GM21381 (cell line): Measurements from ENCODE around the gene GLP1R.

ENCODE experiments used
- ATAC-seq: cut with Tn5 transposase; IDR thresholded peaks from one replicate; pipeline ENCODE4 v1.9.1; 2021; ENCODE audit warnings: mild to moderate bottlenecking, moderate library complexity; ENCODE audit not compliant: unreplicated experiment

GLP1R gene

DNA sequence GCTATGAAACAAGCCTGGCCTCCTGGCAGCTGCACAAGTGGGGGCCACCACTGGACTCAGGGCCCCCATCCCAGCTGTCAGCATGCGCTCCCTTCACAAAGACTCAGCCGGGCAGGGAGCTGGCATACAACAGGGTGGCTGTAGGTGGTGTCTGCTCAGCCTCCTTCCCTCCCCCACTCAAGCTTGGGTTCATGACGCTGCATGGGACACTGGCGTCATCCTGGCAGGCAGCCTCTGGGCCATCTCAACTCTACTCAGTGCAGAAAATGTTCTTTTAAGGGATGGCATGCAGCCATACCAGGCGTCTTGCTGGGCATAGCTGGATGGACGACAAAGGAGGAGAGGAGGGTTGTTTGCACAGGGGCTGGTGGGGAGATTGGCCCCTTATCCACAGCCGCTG lies 35.9 kb downstream of the GLP1R start:
- no peak for ATAC-seq

DNA sequence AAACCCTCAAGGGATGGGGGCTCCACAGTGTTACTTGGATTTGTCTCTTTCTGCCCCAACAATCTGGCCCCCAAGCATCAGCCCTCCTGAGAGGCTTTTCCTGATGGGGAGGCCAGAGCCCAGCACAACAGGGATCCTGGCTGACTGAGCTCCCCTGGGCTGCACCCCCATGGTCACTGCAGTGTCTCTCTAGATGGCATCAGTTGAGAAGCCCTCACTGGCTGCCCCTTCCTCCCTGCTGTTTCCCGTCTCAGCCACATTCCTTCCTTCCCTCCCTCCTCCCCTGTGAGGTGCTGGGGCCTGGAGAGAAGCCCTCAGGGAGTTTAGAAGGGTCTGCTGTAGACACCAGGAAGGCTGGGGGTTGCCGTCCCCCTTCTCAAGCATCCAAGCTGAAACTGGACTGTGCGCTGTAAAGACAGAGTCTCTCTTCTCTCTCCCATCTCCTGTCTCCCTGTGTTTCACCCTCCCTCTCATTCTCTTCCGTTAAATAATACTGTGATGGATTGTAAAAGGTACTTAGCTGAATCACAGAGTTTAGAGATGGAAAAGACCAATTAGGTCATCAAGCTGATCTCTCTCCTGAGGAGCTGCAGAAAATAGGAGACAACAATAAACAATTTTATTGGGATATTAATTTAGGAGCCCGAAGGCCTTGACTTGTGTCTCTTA lies 36.7 kb downstream of the GLP1R start:
- ATAC-seq, result no peak

DNA sequence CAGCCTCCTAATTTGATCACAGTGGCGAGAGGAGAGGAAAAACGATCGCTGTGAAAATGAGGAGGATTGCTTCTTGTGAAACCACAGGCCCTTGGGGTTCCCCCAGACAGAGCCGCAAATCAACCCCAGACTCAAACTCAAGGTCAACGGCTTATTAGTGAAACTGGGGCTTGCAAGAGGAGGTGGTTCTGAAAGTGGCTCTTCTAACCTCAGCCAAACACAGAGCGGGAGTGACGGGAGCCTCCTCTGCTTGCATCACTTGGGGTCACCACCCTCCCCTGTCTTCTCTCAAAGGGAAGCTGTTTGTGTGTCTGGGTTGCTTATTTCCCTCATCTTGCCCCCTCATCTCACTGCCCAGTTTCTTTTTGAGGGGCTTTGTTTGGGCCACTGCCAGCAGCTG lies 37.7 kb downstream of the GLP1R start:
- peak; percentile 78 for ATAC-seq

DNA sequence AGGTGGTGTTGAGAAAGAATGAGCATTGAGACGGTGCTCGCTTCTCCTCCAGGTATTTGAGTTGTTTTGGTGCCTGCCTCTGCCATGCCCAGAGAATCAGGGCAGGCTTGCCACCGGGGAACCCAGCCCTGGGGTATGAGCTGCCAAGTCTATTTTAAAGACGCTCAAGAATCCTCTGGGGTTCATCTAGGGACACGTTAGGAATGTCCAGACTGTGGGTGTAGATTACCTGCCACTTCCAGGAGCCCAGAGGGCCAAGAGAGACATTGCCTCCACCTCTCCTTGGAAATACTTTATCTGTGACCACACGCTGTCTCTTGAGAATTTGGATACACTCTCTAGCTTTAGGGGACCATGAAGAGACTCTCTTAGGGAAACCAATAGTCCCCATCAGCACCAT lies 38.1 kb downstream of the GLP1R start:
- ATAC-seq, result no peak

DNA sequence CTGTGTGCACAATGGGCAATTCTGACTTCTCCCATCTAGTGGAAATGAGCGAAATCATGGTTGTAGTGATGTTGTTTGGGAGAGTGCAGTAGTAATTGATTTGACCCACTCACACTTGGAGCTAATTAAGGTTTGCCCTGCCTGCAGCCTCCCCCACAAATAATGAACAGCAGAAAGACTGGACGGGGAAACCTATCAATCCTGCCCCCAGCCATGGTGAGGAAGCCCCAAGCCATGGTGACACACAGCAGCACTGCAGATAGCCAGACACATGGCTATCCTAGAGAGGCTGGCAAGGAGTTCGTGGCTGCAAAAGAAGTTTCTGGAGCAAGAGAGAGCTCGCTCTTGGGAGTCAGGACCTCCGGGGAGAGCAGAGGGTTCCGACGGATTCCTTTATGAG lies 38.6 kb downstream of the GLP1R start:
- no peak for ATAC-seq

DNA sequence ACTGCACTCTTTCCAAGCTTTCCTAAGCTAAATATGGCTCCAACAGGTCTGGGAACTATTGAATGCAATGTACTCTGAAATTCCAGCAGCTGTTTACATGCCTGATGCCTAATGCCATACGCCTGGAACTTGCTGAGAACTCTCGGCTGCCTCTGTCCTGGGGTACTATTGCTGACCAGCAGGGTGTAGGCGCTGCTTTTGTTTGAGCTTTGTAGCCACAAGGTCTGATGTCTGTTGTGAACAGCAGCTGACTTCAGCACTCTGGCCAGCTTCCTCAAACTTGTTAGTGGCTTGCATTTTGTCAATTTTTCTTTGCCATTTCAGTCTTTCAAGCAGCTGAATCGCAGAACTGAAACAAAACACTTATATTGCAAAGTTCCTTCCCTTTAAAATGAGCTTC lies 39.8 kb downstream of the GLP1R start:
- ATAC-seq, result no peak

DNA sequence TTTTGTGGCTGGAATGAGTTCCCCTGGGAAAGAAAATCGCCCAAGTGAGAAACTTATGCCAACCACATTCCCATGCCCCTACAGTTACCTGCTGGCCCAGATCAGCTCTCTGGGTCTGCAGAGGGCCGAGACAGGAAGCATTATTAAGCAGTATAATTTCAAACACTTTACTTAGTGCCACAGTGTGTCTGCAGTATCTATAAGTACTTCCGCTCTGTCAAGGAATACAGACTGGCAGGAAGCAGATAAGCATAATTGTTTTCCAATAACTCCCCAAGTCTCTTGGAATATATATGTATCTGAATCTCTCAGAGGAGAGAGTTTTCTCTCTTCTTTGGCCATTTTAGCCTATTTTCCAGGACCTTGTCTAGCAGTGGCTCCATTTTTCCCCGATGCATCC lies 41.5 kb downstream of the GLP1R start:
- ATAC-seq, result no peak

DNA sequence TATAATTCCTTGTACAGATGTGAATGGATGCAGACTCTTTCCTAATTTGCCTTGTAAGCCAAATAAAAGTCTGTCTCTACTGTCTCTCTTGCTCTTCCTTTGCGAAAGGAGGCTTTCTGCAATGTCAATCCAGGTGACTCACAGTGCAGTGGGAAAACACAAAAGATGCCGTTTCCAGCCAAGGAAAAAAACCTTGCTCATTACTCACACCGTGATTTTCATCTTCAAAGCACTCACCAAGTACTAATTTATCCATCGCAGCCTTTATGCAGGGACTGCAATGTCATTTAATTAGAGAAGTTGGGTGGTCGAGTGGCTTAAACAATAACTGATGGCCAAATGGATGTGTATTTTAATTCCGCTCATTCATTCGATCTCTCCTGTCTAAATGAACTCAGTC lies 42.6 kb downstream of the GLP1R start:
- ATAC-seq, result no peak

DNA sequence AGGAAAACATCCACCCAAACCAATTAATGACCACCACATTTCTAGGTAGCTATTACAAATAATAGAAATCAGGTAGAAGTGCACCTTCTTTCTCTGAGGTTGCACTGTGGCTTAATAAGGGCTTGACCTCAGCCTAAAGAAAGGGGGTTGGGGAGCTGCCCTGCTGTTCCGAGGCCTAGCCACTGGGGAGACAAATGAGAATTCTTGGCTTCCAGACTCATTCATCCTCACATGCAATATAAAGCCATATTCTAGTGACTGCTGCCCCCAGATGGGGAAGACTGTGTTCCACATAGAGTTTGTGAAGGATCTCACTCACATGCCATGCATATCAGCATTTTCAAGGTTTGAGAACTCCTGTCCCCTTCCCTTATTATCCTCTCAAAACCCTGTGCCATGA lies 43.5 kb downstream of the GLP1R start:
- no peak for ATAC-seq

DNA sequence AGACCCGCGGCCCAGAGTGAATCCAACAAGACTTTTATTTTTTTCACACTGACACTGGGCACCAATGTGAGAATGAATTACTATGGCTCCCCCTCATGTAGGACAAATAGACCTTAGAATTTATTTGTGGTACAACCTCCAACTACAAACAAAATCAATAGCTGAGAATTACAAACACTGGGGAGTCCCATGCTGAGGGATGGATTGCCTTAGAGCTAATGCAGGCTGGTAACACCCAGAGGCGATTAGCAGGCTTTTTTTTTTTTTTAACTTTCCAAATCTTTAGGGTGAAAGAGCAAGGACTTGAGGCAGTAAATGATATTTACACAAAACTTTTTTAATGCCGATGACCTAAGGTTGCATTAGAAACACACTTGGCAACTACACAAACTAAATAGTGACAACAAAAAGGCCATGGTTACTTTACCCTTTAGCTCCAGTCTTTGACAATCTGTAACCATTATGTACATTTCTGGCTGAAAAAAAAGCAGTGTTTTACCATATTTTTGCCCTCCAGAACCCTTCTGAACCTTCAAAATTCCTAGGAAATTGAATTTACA lies 44.6 kb downstream of the GLP1R start:
- ATAC-seq, result no peak

DNA sequence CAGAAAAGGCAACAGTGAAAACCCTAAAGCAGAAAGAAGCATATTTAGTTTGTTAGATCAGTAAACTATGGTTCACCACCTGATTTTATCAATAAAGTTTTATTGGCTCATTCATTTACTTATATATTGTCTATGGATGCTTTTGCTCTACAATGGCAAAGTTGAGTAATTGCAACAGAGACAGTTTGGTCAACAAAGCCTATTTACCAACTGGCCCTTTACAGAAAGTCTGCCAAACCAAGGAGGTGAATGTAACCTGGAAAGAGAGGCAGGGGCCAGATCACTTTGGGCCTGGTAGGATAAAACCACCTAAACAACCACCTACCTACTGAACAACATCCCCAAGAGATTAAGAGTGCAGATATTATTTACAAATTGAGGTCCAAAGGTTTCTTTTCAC lies 47.0 kb downstream of the GLP1R start:
- no peak for ATAC-seq

DNA sequence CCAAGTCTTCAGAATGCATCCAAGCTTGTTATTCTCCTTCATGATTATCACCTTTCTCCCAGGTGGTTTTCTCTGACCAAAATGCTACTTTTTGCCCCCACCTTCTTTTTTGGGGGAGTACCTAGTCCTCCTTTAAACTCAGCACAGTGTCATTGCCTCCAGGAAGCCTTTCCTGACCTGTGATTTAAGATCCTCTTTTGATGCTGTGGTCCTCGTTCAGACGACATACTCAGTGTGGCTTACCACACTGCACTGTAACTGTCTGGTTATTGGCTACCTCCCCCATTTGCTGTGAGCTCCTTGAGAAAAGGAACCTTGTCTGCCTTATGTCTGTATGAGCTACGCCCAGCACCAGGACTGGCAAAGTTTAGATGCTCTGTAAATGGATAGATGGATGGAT lies 51.8 kb downstream of the GLP1R start:
- no peak for ATAC-seq

DNA sequence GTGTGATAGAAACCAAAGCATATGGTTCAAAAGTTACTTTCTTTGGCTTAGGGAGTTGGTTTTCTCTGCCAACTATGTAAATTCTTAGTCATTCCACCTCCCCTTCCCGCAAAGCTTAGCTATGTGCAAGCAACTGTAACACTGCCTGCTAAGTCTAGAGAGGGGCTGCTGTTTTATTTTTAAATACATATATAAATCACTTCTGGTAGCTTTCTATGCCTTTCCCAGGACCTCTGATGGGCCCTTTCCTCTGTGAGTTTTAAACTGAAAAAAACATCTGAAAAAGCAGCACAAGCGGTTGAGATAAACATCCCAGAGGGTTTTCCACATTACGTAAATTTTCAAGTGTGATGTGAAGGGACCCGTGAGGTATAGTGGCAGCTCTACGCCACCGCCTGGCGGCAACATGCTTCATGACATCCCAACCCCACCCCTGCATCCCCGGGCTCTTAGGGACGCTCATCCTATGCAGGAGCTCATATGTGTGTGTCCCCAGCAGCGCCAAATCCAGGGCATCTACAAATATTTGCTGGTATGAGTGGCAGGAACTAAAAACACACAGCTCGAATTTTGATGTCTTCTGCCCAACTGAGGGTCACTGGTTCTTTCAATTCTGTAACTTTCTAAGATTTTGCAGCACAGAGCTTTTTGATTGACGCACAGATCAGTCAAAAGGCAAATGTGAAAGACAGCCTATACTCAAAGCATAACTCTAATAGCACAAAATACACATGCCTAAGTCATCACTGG lies 53.7 kb downstream of the GLP1R start:
- ATAC-seq, result peak; percentile 51

DNA sequence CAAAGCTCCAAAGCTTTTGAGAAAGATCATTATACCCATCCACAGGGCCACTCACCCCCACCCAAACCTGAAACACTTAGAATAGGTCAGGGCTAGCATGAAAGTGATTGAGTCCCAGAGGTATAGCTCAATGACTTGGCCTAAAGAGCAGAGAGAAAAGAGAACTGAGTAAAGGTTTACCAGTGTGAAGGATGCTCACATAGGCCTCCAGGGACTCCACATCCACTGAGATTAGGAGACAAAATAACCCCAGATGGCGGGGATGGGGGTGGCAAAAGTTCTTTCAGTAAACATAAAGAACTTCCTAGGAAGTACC lies 54.2 kb downstream of the GLP1R start:
- peak; percentile 42 for ATAC-seq

DNA sequence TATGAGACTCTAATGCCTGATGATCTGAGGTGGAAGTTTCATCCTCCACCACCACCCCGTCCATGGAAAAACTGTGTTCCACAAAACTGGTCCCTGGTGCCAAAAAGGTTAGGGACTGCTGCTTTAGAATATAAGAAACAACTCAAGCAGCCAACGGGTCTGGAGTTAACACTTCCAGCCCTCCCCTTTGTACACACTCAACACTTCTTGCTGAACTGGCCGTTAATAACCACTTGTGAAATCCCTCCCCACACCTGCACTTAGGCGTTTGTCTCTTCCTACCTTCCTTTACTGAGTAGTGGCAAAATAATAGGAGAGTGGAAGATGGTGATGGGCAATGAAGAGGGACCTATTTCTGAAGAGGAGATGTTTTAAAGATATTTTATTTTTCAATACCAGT lies 55.9 kb downstream of the GLP1R start:
- ATAC-seq, result no peak

DNA sequence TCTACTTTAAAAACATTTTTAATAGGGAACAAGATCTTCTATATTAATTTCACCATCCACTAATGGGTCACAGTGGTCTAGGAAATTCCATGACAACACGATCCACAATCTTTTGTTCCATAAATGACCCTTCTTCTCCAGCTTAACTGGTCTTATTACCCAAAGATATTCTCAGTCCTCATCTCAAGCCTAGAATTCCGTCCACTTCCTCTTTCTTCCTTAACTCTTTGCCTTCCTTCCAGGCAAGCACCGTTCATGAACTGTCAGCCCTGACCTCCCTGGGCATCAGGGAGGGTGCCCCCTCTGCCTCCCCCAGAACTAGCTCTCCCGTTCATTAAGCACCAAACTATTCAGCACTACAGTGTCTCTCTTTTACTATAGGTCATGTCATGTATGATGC lies 58.5 kb downstream of the GLP1R start:
- no peak for ATAC-seq

DNA sequence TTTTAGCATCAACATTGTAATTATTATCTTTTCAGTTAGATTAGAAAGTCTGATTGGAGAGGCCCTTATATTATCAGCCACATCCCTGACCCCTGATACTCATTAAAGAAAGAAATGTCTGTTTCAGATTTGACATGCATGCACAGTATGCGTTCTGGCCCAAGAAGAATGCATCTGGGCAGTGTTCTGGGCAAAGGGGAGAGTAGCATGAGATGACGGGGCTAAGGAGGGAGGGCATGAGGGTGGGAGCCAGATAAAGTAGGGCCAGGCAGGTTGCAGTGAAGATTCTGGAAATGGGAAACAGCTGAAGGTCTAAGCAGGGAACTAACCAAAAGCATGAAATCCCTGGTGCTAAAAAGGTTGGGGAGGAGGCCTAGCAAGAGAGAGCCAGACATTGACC lies 59.1 kb downstream of the GLP1R start:
- ATAC-seq, result no peak

DNA sequence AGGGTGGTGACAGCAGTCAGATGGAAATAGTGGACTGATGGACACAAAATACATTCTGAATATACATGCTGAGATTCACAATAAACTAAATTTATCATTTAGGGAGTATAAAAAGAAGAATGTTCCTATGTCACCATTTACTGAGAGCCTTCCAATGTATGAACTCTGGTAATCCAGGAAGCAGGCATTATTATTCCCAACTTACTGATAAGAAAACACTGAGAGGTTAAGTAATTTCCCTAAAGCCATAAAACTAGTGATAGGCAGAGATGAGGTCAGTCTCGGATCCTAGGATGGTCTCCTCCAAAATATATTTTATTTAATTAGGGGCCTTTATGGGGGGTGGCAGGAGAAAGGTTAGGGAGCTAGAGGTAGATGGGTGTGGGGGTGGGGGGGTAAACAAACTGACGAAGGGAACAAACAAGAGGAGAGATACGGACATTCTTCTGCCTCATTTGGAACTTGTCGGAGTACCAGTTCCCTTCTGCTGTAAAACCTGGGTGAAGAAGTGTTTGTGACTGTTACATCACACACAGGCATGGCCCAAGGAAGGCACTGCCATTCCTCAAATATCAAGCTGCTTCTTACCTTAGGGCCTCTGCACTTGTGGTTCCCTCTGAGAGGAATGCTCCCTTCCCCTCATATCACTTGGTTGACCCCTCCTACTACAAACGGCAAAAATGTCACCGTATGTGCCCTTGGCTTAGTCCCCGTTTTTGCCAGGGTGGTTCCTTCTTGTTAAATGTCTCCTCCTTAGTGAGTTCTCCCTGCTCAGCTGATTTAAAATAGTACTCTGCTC lies 59.7 kb downstream of the GLP1R start:
- ATAC-seq, result no peak

DNA sequence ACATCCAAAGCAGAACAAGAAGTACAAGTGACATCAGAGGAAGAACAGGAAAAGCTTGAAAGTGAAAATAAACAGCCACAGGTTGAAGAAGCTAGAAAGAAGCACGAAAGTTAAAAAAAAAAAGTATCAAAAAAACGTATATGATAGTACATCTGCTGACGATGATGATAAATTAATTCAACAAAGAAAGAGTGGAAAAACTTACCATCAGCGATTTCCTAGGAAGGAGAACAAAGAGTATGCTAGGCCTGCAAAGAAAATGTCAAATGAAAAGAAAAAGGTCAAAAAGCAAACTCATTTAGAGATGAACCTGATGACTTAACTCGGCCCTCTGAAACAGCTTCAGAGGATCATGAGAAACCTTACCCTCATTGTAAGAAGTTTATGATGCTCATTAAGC lies 62.7 kb downstream of the GLP1R start:
- ATAC-seq, result no peak

DNA sequence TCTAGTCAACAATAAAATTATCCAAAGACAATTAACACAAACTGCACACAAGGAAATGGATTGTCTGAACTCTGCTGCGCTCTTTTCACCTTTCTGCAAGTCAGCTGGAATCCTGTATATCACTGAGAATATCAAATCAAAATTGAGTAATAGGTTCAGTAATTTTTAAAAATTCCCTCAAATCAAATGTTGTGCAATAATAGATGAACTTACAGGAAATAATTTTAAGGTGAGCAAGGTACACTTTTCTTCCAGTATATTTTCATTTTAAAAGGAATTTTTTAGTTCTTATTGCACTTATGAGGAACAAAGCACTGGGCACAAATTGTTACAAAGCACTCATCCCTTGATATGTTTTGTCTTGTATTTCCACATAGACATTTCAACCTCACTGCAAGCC lies 65.2 kb downstream of the GLP1R start:
- ATAC-seq, result no peak

DNA sequence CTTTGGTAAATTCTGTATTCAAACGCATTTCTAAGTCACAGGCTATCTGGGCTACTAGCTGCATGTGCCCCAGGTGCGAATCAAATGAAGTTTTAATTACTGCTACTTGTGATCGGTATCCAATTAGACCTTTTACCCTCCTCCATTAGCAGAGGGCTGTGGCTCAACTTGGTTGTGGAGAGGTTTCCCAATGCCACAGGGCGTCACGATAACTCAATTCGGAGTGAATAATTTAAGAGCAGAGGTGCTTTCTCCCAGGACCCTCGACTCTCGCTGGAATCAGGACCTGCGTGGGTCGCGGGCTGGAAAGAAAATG lies 65.8 kb downstream of the GLP1R start:
- peak; percentile 10 for ATAC-seq
